Mesendoderm (in vitro differentiated cells): ENCODE results near the gene SLC1A6.
"Not testable (repeated sequence)": the region's sequence is repeated elsewhere in the genome, so short reads cannot be mapped to it uniquely, and the experiment has no call there.

ENCODE experiments used
- DNase-seq: peaks from one replicate; pipeline ENCODE4 v3.0.0; 2013
- H2AK5ac ChIP-seq: 2 replicates; pipeline ENCODE4 v1.6.1; 2013; ENCODE audit warnings: low read length, inconsistent platforms
- H2BK120ac ChIP-seq: 2 replicates; pipeline ENCODE4 v1.6.1; 2013; ENCODE audit warnings: low read depth, mild to moderate bottlenecking, low read length, moderate library complexity, mixed read lengths
- H2BK15ac ChIP-seq: replicated peaks from 2 replicates; pipeline ENCODE4 v1.6.1; 2013; ENCODE audit warnings: low read depth, mild to moderate bottlenecking, moderate library complexity
- H2BK5ac ChIP-seq: 2 replicates; pipeline ENCODE4 v1.6.1; 2013; ENCODE audit warnings: low read length, inconsistent platforms
- H3K18ac ChIP-seq: 2 replicates; pipeline ENCODE4 v1.6.1; 2013; ENCODE audit warnings: mild to moderate bottlenecking, low read length, mixed read lengths
- H3K23ac ChIP-seq: one replicate; pipeline ENCODE4 v1.6.1; 2013; ENCODE audit warnings: low read length
- H3K27ac ChIP-seq: 2 replicates; pipeline ENCODE4 v1.5.1; 2013; ENCODE audit warnings: low read depth, mild to moderate bottlenecking, inconsistent platforms, low read length, moderate library complexity
- H3K27me3 ChIP-seq: 2 replicates; pipeline ENCODE4 v1.6.1; 2013; ENCODE audit warnings: low read length, control low read depth, mild to moderate bottlenecking, inconsistent platforms; ENCODE audit not compliant: insufficient read depth, poor library complexity
- H3K36me3 ChIP-seq: 2 replicates; pipeline ENCODE4 v1.6.1; 2013; ENCODE audit warnings: low read length, inconsistent platforms; ENCODE audit not compliant: control insufficient read depth, insufficient read depth
- H3K4ac ChIP-seq: one replicate; pipeline ENCODE4 v1.6.1; 2013; ENCODE audit warnings: low read depth, mild to moderate bottlenecking, low read length, moderate library complexity
- H3K4me1 ChIP-seq: 2 replicates; pipeline ENCODE4 v1.6.1; 2013; ENCODE audit warnings: low read depth, low read length, inconsistent platforms; ENCODE audit not compliant: control insufficient read depth
- H3K4me2 ChIP-seq: 2 replicates; pipeline ENCODE4 v1.6.1; 2013; ENCODE audit warnings: low read length
- H3K4me3 ChIP-seq: 2 replicates; pipeline ENCODE4 v1.5.1; 2013; ENCODE audit warnings: mild to moderate bottlenecking, low read length
- H3K56ac ChIP-seq: one replicate; pipeline ENCODE4 v1.6.1; 2013; ENCODE audit warnings: low read length
- H3K79me1 ChIP-seq: 2 replicates; pipeline ENCODE4 v1.6.1; 2013; ENCODE audit warnings: low read length, inconsistent platforms
- H3K79me2 ChIP-seq: 2 replicates; pipeline ENCODE4 v1.6.1; 2013; ENCODE audit warnings: mild to moderate bottlenecking, low read length; ENCODE audit not compliant: control insufficient read depth, insufficient read depth
- H3K9ac ChIP-seq: 2 replicates; pipeline ENCODE4 v1.6.1; 2013; ENCODE audit warnings: low read length, inconsistent platforms
- H4K5ac ChIP-seq: one replicate; pipeline ENCODE4 v1.6.1; 2013; ENCODE audit warnings: low read length
- H4K8ac ChIP-seq: one replicate; pipeline ENCODE4 v1.6.1; 2013; ENCODE audit warnings: low read depth, mild to moderate bottlenecking, control low read depth, low read length, moderate library complexity
- WGBS: extraction: QIAGEN DNeasy Blood & Tissue Kit; methylation state at CpG from one replicate; pipeline ENCODE4 v1.1.7; 2013; ENCODE audit warnings: low lambda C conversion rate, missing lambda C conversion rate; ENCODE audit not compliant: insufficient coverage; ENCODE audit errors: extremely low coverage; 5-methylcytosine and 5-hydroxymethylcytosine counted together

The SLC1A6 gene

DNA sequence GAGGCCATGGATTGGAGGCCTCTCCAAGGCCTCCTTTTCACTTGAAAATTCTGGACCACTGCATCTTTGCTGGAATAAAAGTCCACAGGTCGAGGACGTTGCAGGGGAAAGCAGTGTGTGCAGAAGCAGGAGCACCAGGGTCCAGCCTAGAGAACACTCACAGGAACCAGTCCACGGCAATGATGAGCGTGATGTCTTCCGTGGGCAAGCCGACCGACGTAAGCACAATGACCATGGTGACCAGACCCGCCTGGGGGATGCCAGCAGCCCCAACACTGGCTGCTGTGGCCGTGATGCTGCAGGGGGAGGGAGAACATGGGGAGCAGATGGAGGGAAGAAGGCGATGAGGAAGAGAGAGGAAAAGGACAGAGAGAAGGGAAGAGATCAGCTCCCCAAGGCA lies 26.9 kb downstream of the SLC1A6 start:
- H2BK120ac ChIP-seq: no peak overlapping the region
- H3K4ac ChIP-seq: no peak overlapping the region
- H3K79me2 ChIP-seq: no peaks in the 10 kb centered on the region
- no peak overlapping the region for H2BK5ac ChIP-seq
- H3K27ac ChIP-seq: no peak overlapping the region
- no peak overlapping the region for H2BK15ac ChIP-seq
- no peak overlapping the region for H3K4me3 ChIP-seq
- H4K5ac ChIP-seq: no peak overlapping the region
- H3K9ac ChIP-seq: no peak overlapping the region
- H3K36me3 ChIP-seq: no peaks in the 10 kb centered on the region
- no peak overlapping the region for H4K8ac ChIP-seq
- H3K4me2 ChIP-seq: no peak overlapping the region
- no CpG with 5 or more reads among the region's 11 CpGs for WGBS
- no peak overlapping the region for H2AK5ac ChIP-seq
- H3K27me3 ChIP-seq: no peaks in the 10 kb centered on the region
- H3K4me1 ChIP-seq: no peaks in the 10 kb centered on the region
- no peaks in the 10 kb centered on the region for H3K79me1 ChIP-seq
- H3K23ac ChIP-seq: no peak overlapping the region
- H3K18ac ChIP-seq: no peak overlapping the region
- no peak for DNase-seq
- no peak overlapping the region for H3K56ac ChIP-seq

DNA sequence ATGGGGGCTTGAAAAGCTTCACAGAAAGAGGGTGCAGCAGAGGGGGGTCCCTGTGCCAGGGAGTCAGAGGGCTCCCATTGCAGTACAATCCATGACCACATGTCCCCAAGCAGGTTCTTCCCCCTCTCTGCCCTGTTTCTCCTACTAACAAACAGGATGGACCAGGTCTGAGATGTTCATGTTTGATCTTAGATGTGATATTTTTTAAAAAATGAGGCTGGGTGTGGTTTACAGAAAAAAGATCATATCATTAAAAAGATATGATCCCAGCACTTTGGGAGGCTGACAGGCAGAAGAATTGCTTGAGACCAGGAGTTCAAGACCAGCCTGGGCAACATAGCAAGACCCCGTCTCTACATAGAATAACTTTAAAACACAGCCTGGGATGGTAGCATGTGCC lies 29.2 kb downstream of the SLC1A6 start:
- Histone ChIP-seq H3K79me1 (no peaks in the 10 kb centered on the region), H4K5ac (no peak overlapping the region), H3K9ac (no peak overlapping the region), H3K79me2 (no peaks in the 10 kb centered on the region), H3K27me3 (no peaks in the 10 kb centered on the region), H3K23ac (no peak overlapping the region), H3K18ac (no peak overlapping the region), H3K56ac (no peak overlapping the region), H3K27ac (no peak overlapping the region), H2BK120ac (no peak overlapping the region), H3K4me3 (no peak overlapping the region), H3K4me2 (no peak overlapping the region), H3K4me1 (no peaks in the 10 kb centered on the region), H3K36me3 (no peaks in the 10 kb centered on the region), H4K8ac (no peak overlapping the region), H3K4ac (no peak overlapping the region), H2AK5ac (no peak overlapping the region), H2BK5ac (no peak overlapping the region), H2BK15ac (no peak overlapping the region)
- no CpG with 5 or more reads among the region's 1 CpG for WGBS
- no peak for DNase-seq

DNA sequence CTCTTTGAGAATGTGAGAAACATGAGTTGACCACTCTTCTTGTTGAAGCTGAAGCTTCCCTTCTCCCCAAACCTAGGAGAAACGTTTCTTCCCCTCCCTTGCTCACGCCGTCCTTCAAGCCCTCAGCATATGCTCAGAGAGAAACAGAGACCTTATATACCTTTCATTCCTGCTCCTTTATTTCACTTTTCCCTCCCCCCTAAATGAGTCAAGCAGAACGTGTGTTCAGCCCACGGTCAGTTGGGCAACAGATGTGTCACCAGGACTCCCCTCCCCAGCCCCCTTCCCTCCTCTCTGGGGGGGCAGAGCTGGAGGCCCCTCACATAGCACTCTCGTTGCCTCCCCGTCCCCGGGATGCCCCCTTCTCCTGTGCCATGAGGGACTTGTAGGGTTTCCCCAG lies 29.8 kb downstream of the SLC1A6 start:
- DNase-seq: no peak
- Histone ChIP-seq H3K4me1 (no peaks in the 10 kb centered on the region), H3K4me2 (no peak overlapping the region), H3K27me3 (no peaks in the 10 kb centered on the region), H2BK5ac (no peak overlapping the region), H2AK5ac (no peak overlapping the region), H2BK120ac (no peak overlapping the region), H3K79me1 (no peaks in the 10 kb centered on the region), H3K36me3 (no peaks in the 10 kb centered on the region), H4K5ac (no peak overlapping the region), H2BK15ac (no peak overlapping the region), H3K4ac (no peak overlapping the region), H4K8ac (no peak overlapping the region), H3K23ac (no peak overlapping the region), H3K4me3 (no peak overlapping the region), H3K9ac (no peak overlapping the region), H3K79me2 (no peaks in the 10 kb centered on the region), H3K27ac (no peak overlapping the region), H3K18ac (no peak overlapping the region), H3K56ac (no peak overlapping the region)
- no CpG with 5 or more reads among the region's 8 CpGs for WGBS

DNA sequence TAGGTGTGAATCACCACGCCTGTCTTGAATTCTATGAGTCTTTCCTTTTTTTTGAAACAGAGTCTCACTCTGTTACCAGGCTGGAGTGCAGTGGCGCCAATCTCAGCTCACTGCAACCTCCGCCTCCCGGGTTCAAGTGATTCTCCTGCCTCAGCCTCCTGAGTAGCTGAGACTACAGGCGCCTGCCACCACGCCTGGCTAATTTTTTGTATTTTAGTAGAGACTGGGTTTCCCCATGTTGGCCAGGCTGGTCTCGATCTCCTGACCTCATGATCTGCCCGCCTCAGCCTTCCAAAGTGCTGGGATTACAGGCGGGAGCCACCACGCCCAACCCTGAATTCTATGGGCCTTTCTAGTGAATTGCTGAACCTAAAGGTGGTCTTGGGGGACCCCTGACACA lies 30.3 kb downstream of the SLC1A6 start:
- H3K27me3 ChIP-seq, H2BK15ac ChIP-seq, H3K36me3 ChIP-seq, H3K18ac ChIP-seq, H3K56ac ChIP-seq, H3K27ac ChIP-seq, H3K79me1 ChIP-seq, H2AK5ac ChIP-seq, H4K8ac ChIP-seq, H3K4me3 ChIP-seq, H4K5ac ChIP-seq, H3K9ac ChIP-seq, H3K4me1 ChIP-seq, DNase-seq, H3K4me2 ChIP-seq, H3K23ac ChIP-seq, H3K4ac ChIP-seq, H2BK120ac ChIP-seq, H2BK5ac ChIP-seq, H3K79me2 ChIP-seq: not testable (repeated sequence)
- no CpG with 5 or more reads among the region's 10 CpGs for WGBS

DNA sequence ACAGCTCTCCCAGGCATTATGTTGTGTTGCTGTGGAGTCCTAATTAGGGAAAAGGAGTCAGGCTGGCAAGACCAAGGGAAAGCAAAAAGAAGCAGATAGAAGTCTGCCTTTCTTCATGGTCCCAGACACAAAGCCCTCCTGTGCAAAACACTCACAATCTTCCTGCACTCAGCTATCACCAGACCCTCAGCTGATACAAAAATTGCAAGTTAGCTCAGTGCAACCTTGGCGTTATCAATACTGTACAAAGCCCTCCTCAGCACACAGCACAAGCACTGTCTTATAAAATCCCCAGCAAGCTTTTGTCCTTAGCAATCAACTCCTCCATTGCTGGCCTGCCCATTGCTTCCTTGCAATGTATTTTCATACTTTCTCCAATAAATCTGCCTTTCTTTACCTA lies 35.2 kb downstream of the SLC1A6 start:
- no peak overlapping the region for H4K5ac ChIP-seq
- H2BK120ac ChIP-seq: no peak overlapping the region
- no peak overlapping the region for H3K4me2 ChIP-seq
- H3K27me3 ChIP-seq: no peaks in the 10 kb centered on the region
- no peak overlapping the region for H2BK15ac ChIP-seq
- no peak overlapping the region for H2BK5ac ChIP-seq
- no peak overlapping the region for H3K27ac ChIP-seq
- H3K56ac ChIP-seq: no peak overlapping the region
- no peaks in the 10 kb centered on the region for H3K79me2 ChIP-seq
- H2AK5ac ChIP-seq: no peak overlapping the region
- WGBS: no CpG with 5 or more reads among the region's 1 CpG
- no peaks in the 10 kb centered on the region for H3K36me3 ChIP-seq
- no peak overlapping the region for H3K18ac ChIP-seq
- H3K4me3 ChIP-seq: no peak overlapping the region
- no peaks in the 10 kb centered on the region for H3K4me1 ChIP-seq
- no peak overlapping the region for H3K23ac ChIP-seq
- no peak for DNase-seq
- H4K8ac ChIP-seq: no peak overlapping the region
- H3K4ac ChIP-seq: no peak overlapping the region
- H3K9ac ChIP-seq: no peak overlapping the region
- no peaks in the 10 kb centered on the region for H3K79me1 ChIP-seq

DNA sequence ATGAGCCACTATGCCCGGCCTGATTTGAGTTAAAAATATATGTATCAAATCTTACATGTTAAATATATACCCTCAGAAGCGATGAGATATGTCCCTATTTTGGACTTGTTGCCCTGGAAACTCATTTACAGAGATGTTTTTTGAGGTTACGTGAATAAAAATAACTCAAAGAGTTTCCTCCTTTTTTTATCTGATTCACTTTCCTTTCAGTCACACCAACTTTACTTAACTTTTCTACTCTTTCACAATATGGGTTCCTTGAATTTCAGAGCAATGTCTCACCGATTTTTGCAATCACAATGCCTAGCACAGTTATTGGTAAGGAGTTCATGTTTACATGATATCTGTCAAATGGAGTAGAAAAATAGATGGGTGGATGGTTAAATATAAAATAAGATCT lies 36.1 kb downstream of the SLC1A6 start:
- H3K4me3 ChIP-seq: no peak overlapping the region
- no peak for DNase-seq
- no peak overlapping the region for H4K8ac ChIP-seq
- H2BK120ac ChIP-seq: no peak overlapping the region
- H2BK15ac ChIP-seq: no peak overlapping the region
- no peaks in the 10 kb centered on the region for H3K27me3 ChIP-seq
- no peak overlapping the region for H3K56ac ChIP-seq
- H3K9ac ChIP-seq: no peak overlapping the region
- no peak overlapping the region for H4K5ac ChIP-seq
- H3K4me1 ChIP-seq: no peaks in the 10 kb centered on the region
- no peak overlapping the region for H3K4ac ChIP-seq
- H3K36me3 ChIP-seq: no peaks in the 10 kb centered on the region
- no peak overlapping the region for H3K23ac ChIP-seq
- no peak overlapping the region for H3K4me2 ChIP-seq
- no peak overlapping the region for H3K27ac ChIP-seq
- H2AK5ac ChIP-seq: no peak overlapping the region
- H2BK5ac ChIP-seq: no peak overlapping the region
- no peaks in the 10 kb centered on the region for H3K79me1 ChIP-seq
- H3K79me2 ChIP-seq: no peaks in the 10 kb centered on the region
- WGBS: no CpG with 5 or more reads among the region's 4 CpGs
- no peak overlapping the region for H3K18ac ChIP-seq
